Osteoblast (primary cell): ENCODE results near the gene SS18L1. TPM values are rescaled to one million over a fixed set of nuclear protein-coding genes. Genes with fewer than 3 reads are reported as not detected.

Experiments
- DNase-seq: peaks from one replicate; pipeline ENCODE4 v3.0.0; 2011; ENCODE audit warnings: low spot score, mixed read lengths; ENCODE audit not compliant: insufficient read length; ENCODE audit errors: missing footprints
- H2AFZ ChIP-seq: 2 replicates; pipeline ENCODE4 v1.6.0; 2011; ENCODE audit warnings: mild to moderate bottlenecking, low read length
- H3K27ac ChIP-seq: 2 replicates; pipeline ENCODE4 v1.5.1; 2011; ENCODE audit warnings: mild to moderate bottlenecking, low read depth, low read length, moderate library complexity
- H3K27me3 ChIP-seq: 2 replicates; pipeline ENCODE4 v1.6.0; 2012; ENCODE audit warnings: mild to moderate bottlenecking, control low read depth, inconsistent platforms, low read length, moderate library complexity; ENCODE audit not compliant: insufficient read depth
- H3K36me3 ChIP-seq: 2 replicates; pipeline ENCODE4 v1.5.1; 2011; ENCODE audit warnings: mild to moderate bottlenecking, low read length, control low read depth, moderate library complexity; ENCODE audit not compliant: insufficient read depth
- H3K4me1 ChIP-seq: 2 replicates; pipeline ENCODE4 v1.5.1; 2011; ENCODE audit warnings: mild to moderate bottlenecking, low read length, control low read depth, moderate library complexity; ENCODE audit not compliant: insufficient read depth
- H3K4me2 ChIP-seq: 2 replicates; pipeline ENCODE4 v1.6.0; 2011; ENCODE audit warnings: mild to moderate bottlenecking, low read length; ENCODE audit not compliant: insufficient read depth
- H3K4me3 ChIP-seq: fragments of 200-600 bp; sonication (generic); 3 replicates; pipeline ENCODE4 v1.5.1; 2012; ENCODE audit warnings: mild to moderate bottlenecking, low read length, inconsistent platforms; ENCODE audit not compliant: insufficient read depth
- H3K79me2 ChIP-seq: 2 replicates; pipeline ENCODE4 v1.6.0; 2012; ENCODE audit warnings: mild to moderate bottlenecking, low read length, control low read depth, inconsistent platforms; ENCODE audit not compliant: insufficient read depth
- H3K9me3 ChIP-seq: 2 replicates; pipeline ENCODE4 v1.5.1; 2011; ENCODE audit warnings: low read depth, low read length, control low read depth
- H4K20me1 ChIP-seq: 2 replicates; pipeline ENCODE4 v1.6.0; 2012; ENCODE audit warnings: mild to moderate bottlenecking, low read length, control low read depth; ENCODE audit not compliant: insufficient read depth
- CTCF ChIP-seq: IDR thresholded peaks from 2 replicates; pipeline ENCODE4 v1.5.1; 2011; ENCODE audit warnings: mild to moderate bottlenecking, low read depth, low read length, moderate library complexity; ENCODE audit errors: extremely low read depth
- total RNA-seq: library from RNA; depleted of rRNA; stranded (reverse); fragments of >200 nt; gene quantifications from 2 replicates; pipeline ENCODE4 v1.2.3, GENCODE V29; 2012

The SS18L1 gene
- total RNA-seq, 1 donor: 12.7 TPM

- peak; percentile 80 for DNase-seq
- Histone ChIP-seq H3K79me2 (peaks cover 82% of the 10 kb centered on the region), H3K27ac (no peak overlapping the region), H3K4me1 (peaks cover 20% of the 10 kb centered on the region), H3K9me3 (no peaks in the 10 kb centered on the region), H3K36me3 (peaks cover 5% of the 10 kb centered on the region), H3K27me3 (no peaks in the 10 kb centered on the region), H4K20me1 (peaks cover 42% of the 10 kb centered on the region), H2AFZ (no peak overlapping the region), H3K4me3 (no peak overlapping the region), H3K4me2 (no peak overlapping the region)
- TF ChIP-seq CTCF: no peak
Observed at GRCh38 chr20:62157387-62158087, 14.0 kb downstream of the SS18L1 start.

- Histone ChIP-seq H3K4me1 (peaks cover 20% of the 10 kb centered on the region), H3K36me3 (peaks cover 4% of the 10 kb centered on the region), H2AFZ (no peak overlapping the region), H3K27ac (no peak overlapping the region), H3K27me3 (no peaks in the 10 kb centered on the region), H3K4me3 (no peak overlapping the region), H3K4me2 (no peak overlapping the region), H4K20me1 (peaks cover 40% of the 10 kb centered on the region), H3K9me3 (no peaks in the 10 kb centered on the region), H3K79me2 (peaks cover 77% of the 10 kb centered on the region)
- TF ChIP-seq CTCF: no peak
- DNase-seq: peak; percentile 76
Observed at GRCh38 chr20:62158088-62158400, 14.5 kb downstream of the SS18L1 start.

GRCh38 chr20:62158541-62158940 is 15.0 kb downstream of the SS18L1 start:
- Histone ChIP-seq H3K27me3 (no peaks in the 10 kb centered on the region), H3K4me2 (no peak overlapping the region), H2AFZ (no peak overlapping the region), H3K27ac (no peak overlapping the region), H4K20me1 (peaks cover 36% of the 10 kb centered on the region), H3K79me2 (peaks cover 72% of the 10 kb centered on the region), H3K4me1 (peaks cover 20% of the 10 kb centered on the region), H3K9me3 (no peaks in the 10 kb centered on the region), H3K4me3 (no peak overlapping the region), H3K36me3 (peaks cover 3% of the 10 kb centered on the region)
- DNase-seq: no peak
- no peak for TF ChIP-seq CTCF

- Histone ChIP-seq H3K27ac (no peak overlapping the region), H3K27me3 (no peaks in the 10 kb centered on the region), H3K36me3 (peaks cover 4% of the 10 kb centered on the region), H3K9me3 (no peaks in the 10 kb centered on the region), H3K4me3 (no peak overlapping the region), H3K4me1 (peaks cover 20% of the 10 kb centered on the region), H2AFZ (no peak overlapping the region), H3K4me2 (no peak overlapping the region), H4K20me1 (peaks cover 31% of the 10 kb centered on the region), H3K79me2 (peaks cover 67% of the 10 kb centered on the region)
- DNase-seq: peak; percentile 77
- no peak for TF ChIP-seq CTCF
Observed at GRCh38 chr20:62159052-62159451, 15.5 kb downstream of the SS18L1 start.
